ENCODE results near the gene UNC5B.

DNA sequence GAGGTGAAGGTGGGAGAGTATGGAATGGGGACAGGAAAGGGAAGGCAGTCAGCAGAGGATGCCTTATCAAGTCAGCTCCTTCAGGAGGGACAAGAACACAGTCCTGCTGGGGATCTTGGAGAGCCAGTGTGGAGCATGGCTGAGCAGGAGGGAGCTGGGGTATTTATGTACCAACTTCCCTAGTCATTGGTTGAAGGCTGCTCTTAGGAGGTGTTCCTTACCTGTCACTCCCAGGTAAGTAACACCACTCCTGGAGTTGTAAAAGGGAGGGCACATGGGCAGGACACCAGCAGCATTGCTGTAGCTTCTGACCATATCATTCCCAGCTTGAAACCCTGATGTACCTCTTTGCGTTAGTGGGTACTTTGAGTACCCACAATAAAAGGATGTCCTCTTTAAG, 136.5 kb downstream of the UNC5B start:
- TF ChIP-seq, protein P1, sequence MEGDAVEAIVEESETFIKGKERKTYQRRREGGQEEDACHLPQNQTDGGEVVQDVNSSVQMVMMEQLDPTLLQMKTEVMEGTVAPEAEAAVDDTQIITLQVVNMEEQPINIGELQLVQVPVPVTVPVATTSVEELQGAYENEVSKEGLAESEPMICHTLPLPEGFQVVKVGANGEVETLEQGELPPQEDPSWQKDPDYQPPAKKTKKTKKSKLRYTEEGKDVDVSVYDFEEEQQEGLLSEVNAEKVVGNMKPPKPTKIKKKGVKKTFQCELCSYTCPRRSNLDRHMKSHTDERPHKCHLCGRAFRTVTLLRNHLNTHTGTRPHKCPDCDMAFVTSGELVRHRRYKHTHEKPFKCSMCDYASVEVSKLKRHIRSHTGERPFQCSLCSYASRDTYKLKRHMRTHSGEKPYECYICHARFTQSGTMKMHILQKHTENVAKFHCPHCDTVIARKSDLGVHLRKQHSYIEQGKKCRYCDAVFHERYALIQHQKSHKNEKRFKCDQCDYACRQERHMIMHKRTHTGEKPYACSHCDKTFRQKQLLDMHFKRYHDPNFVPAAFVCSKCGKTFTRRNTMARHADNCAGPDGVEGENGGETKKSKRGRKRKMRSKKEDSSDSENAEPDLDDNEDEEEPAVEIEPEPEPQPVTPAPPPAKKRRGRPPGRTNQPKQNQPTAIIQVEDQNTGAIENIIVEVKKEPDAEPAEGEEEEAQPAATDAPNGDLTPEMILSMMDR (conservative IDR thresholded peaks at IDR 0.05; ENCODE audit: low read depth, low read length) = no peak
- TF ChIP-seq EZH2 (IDR thresholded peaks at IDR 0.05; ENCODE audit: borderline replicate concordance, low read depth, low read length, poor library complexity, severe bottlenecking) = no peak

Measured in A673 (cell line).